NCI-H128 (cell line): ENCODE results near the gene PPP1R9A.

Experiments used
- DNase-seq: peaks from one replicate; lab custom pipeline; 2025; ENCODE audit not compliant: unreplicated experiment; lab: John Stamatoyannopoulos, UW

Gene PPP1R9A

DNA sequence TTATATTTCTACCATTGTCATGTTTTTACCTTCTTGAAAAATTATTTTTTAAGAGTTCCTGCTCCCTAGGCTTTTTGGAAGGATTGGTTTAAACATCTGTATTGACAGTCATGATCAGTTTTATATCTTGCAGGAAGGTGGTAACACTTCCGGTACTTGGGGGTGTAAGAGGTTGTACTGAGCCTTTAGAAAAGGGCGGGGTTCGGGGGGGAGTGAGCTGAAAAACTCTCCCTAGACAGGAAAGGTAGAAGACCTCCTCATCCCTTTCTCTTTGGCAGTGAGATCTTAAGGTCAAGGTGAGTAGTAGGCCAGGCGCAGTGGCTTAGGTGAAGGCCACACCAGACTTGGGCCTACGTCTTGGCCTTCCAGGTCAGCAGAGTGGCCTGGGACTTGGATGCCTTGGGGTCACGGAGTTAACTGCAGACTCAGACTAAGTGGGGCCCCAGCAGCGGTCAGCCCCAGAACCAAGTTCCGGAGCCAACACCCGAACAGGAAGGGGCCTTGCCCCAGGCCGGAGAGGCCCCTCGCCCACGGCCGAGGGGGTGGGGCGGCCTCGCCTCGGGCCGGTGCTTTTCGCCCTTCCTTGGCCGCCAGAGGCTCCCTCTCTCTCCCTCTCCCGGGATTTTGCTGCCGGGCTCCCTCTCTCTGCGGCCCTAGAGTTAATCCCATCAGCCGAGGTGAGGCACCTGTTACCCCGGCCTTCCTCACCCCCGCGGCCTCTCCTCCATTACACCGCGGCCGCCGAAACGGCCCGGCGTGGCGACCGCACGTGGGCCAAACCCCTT lies at the start of gene PPP1R9A:
Gene PPP1R9A, plus strand, starts transcription at position 569 of the 785 bp plus-strand sequence. CDS start 2,520 bp downstream, outside the sequence.
- DNase-seq: no peak

DNA sequence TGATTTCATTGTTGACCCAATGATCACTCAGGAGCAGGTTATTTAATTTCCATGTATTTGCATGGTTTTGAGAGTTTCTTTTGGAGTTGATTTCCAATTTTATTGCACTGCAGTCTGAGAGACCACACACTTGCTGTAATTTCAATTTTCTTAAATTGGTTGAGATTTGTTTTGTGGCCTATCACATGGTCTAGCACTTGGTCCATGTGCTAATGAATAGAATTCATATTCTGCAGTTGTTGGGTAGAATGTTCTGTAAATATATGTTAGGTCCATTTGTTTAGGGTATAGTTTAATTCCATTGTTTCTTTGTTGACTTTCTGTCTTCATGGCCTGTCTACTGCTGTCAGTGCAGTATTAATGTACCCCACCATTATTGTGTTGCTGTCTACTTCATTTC lies 36.3 kb upstream of the PPP1R9A start:
- DNase-seq: no peak

DNA sequence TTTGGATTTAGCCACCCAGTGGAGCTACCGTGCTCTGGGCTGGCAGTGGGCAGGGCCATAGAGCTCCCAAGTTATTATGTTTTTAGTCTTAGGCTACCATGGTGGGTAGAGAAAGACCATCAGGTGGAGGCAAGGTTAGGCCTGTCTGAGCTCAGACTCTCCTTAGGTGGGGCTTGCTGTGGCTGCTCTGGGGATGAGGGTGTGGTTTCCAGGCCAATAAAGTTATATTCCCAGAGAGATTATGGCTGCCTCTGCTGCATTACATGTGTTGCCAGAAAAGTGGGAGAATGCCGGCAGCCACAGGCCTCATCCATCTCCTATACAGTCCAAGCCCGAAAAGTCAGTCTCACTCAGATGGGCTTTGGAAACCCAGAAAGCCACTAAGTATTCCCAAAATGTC lies 34.2 kb upstream of the PPP1R9A start:
- no peak for DNase-seq

DNA sequence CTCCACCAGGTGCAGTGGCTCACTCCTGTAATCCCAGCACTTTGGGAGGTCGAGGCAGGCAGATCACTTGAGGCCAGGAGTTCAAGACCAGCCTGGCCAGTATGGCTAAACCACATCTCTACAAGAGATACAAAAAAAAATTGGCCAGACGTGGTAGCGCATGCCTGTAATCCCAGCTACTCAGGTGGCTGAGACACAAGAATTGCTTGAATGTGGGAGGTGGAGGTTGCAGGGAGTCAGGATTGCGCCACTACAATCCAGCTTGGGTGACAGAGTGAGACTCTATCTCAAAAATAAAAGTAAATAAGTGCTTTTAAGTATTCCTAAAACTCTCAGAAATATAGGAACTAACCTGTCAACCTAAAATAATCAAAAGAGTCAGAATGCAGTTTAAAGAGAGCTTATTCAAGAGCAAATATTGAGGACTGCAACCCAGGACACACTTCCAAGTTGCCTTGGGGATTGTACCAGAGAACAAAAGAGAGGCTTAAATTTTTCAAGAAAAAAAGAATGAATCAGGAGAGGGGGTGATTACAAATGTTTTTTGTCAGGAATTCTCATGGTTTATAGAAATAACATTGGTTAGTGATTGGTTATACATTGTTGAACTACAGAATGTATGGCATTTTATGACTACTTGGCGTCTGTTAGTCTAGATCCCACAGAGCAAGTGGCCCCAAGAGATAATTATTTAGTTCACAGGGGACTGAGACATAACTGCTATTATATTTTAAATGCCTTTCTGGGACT lies 33.2 kb upstream of the PPP1R9A start:
- no peak for DNase-seq

DNA sequence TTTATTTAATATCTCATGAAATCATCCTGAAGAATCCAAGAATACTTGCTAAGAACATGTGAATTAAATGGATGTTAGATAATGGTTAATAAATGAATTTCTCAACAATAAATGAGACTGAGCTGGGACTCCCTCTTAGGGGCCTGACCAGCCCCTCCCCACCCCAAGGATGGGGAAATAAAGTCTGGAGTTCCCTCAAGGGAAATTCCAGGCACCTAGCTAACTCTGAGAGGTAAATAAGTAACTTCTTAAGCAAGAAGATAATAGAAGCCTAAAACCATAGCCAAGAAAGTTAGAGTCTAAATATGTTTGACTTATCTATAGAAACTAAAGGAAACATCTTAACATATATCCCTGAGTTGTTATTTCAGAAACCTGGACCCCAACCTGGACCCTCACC lies 32.2 kb upstream of the PPP1R9A start:
- DNase-seq: no peak

DNA sequence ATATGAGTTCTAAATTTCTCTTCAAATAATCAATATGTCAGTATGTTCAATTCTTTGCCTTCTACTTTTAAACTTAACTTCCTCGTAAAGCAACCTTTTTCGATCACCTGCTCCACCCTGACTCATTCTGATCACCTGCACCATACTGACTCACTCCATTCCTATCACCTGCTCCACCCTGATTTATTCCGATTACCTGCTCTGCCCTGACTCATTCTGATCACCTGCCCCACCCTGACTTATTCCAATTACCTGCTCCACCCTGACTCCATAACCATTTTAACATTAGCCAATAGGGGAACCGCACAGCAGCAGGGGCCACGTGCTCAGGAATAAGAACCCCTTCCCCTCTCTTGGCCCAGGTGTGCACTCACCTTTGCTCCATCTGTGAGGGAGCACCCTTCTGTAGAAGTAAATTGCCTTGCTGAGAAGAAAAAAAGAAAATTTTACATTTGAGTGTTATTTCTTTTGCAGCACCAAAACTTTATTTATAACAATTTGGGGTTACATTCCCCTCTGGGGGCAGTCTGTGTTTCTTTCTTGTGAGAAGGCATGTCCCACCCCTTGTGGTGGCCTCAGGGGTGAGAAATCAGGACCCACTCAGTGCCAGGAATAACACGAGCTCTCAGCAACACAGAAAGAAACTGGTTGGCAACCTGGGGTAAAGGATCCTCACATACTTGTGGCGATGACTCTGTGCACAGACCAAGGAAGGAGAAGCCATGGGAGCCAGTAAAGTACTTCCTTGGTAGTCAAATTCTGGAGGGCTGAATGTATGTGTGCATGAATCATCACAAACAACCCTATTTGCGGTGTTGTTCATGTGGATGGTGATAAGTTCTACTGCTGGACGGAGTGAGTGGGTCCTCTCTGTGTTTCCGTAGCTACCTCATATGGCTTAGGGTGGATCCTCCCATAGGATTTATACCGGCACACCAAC lies 29.4 kb upstream of the PPP1R9A start:
- no peak for DNase-seq

DNA sequence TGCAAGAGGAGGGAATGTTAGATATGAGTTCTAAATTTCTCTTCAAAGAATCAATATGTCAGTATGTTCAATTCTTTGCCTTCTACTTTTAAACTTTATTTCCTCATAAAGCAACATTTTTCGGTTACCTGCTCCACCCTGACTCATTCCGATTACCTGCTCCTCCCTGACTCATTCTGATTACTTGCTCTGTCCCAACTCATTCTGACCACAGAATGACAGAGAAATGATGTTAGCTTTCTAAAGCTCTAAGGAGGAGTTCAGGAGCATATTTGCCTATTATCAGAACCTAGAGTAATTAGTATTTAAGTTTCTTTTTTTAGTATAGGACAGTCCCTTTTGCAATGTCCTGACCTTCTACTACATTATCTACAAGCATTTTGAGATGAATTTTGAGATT lies 24.5 kb upstream of the PPP1R9A start:
- DNase-seq: no peak

DNA sequence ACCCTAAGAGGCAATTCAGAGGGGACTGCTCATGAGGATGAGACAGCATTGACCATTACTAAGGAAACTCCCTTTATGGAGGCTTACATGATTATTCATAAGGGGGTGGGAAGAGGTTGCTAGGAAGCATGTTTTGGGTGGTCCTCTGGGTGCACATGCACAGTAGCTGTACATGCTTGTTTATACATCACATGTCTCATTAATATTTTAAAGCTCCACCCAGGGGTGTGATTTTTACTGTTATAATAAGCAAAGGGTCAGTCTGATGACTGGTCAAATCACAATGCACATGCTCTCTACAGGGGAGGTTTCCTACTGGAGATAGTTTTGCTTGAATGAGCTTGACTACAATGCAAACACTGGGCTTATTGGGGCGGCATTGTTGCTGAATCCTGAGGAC lies 23.8 kb upstream of the PPP1R9A start:
- no peak for DNase-seq

DNA sequence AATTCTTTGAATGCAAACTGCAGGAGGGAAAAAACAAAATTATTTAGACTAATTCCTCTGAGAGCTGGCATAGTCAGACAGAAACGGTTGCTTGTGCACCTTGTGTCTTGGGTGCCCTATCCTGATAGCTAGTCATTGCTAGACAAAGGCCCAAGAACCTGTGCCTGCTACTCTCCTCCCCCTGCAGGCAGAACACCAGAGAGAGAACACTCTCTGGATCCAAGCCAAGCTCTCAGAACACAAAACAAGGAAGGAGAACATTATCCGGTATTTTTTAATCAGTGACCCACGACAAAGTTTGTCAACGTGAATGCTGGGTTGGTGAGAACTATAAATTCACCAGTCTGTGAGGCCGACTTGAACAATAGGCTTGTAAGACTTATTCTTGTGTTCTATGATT lies 18.8 kb upstream of the PPP1R9A start:
- DNase-seq: no peak

DNA sequence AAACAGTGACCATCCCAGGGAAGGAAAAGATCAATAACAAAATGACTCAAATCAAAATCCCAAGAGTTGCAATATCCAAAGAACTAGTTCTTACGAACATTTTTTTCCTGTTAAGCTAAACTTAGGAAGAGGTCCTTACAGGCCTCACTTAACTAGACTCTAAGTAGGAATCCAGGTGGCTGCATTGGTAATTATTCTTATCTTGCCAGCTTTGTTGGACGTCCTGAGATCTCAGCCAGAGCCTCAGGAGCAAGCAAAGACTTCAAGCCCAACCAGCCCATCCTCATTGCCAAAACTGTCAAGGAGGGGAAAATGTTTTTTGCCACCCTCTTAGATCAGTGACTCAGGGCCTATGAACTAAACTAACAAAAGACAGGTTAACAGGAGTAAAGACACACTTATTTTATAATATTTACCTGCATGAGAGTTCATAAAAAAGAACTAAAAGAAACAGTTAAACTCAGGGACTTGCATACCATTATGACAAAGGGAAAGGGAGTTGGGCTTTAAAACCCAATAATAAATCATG lies 18.3 kb upstream of the PPP1R9A start:
- DNase-seq: no peak

DNA sequence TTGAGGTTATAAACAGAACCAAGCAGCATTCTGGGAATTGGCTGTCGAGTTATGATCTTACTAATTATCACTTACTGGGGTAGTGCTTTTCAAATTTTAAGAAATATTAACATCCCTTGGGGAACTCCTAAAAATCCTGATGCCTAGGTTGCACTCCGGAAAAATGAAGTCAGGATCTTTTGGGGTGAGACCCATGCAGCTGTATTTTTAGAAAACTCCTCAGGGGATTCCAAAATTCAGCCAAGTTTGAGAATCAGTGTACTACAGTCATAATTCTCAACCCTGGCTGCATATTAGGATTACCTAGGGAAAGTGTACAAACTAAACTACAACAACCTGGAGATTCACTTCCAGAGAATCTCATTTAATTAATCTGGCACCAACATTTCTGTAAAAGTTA lies 17.2 kb upstream of the PPP1R9A start:
- no peak for DNase-seq

DNA sequence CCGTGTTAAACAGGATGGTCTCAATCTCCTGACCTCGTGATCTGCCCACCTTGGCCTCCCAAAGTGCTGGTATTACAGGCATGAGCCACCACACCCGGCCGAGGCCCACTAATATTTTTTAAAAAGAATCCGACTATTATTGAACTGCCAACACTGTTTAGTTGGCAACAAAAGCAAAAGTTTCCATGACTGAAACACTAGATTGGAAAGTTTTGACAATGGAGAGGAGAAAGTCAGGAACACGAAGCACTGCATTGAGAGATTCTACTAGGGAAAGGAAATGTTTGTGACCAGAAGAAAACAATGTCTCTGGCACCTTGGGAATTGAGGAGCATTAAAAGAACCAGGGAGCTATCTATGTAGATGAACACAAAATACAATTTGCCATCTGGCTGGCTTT lies 13.7 kb upstream of the PPP1R9A start:
- no peak for DNase-seq

DNA sequence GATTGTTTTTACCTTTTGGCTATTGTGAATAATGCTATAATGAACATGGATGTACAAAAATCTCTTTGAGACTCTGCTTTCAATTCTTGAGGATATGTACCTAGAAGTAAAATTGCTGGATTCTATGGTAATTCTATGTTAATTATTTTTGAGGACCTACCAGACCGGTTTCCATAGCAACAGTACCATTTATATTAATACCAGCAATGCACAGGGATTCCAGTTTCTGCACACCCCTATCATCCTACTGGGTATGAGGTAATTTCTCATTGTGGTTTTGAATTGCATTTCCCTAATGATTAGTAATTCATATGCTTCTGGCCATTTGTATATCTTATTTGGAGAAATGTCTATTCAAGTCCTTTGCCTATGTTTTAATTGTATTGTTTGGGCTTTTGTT lies 9.9 kb upstream of the PPP1R9A start:
- DNase-seq: no peak

DNA sequence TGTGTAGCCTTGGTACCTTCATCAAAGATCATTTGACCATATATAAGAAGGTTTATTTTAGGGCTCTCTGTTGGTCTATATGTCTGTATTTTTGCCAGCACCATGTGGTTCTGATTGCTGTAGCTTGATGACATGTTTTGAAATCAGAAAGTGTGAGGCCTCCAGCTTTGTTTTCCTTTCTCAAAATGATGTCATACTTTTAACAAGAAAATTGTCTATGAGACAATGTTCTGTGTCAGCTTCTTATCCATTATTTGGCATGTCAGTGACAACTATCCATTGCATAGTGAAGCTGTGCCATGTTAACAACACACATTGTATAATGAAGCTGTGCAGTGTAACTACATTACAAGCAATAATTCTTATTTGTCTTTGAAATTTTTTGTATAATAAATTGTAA lies 9.1 kb upstream of the PPP1R9A start:
- DNase-seq: no peak

DNA sequence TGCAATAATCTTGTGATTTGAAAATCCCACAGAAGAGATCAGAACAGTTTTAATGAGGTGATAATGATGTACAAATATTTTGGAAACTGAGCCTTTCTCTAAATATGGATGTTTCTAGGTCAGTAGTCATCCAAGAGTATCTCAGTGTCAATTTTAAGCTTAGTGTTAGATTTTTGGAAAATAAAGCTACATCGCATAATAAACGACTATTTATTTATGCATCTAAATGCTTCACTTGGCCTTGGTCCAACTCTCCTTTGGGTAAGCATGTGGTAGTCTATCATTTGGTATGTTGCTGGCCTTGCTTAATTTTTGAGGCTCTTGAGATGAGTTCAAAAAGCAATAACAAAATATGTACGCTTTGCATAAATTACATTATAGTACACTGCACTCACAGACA lies 5.4 kb upstream of the PPP1R9A start:
- no peak for DNase-seq

DNA sequence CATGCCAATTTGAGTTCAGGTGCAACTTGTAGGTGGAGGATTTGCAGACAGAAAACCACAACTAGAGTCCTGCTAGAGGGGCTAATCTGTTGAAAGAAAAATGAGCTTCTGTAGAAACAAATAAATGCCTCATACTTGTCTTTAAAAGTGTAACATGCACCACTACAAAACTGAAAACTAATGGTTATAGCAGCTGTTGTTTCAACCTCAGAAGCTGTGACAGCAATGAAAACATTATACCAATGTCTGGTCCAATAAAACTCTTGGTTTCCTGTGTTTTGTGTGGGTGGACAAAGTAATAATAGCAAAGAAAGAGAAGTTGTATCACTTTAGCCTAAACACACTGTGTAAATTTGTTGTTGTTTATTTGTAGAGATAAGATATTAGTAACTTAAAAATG lies 3.4 kb upstream of the PPP1R9A start:
- DNase-seq: no peak

DNA sequence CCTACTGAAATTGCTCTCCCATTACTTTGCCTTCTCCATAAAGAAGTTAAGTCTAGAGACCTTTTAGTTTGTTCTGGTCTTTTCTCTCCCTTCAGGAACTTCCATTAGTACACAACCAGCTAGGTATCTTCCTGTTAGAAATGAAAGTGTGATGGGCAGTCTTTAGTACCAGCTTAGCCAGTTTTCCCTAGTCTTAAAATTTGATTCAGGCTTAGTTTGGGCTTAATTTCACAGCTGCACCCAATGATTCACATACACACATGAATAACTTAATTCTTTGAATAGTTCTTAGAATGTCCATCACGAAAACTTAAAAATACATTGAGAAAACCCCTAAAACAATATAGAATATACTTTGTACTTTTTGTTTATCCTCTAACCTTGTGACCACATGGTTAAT lies 2.4 kb upstream of the PPP1R9A start:
- no peak for DNase-seq

DNA sequence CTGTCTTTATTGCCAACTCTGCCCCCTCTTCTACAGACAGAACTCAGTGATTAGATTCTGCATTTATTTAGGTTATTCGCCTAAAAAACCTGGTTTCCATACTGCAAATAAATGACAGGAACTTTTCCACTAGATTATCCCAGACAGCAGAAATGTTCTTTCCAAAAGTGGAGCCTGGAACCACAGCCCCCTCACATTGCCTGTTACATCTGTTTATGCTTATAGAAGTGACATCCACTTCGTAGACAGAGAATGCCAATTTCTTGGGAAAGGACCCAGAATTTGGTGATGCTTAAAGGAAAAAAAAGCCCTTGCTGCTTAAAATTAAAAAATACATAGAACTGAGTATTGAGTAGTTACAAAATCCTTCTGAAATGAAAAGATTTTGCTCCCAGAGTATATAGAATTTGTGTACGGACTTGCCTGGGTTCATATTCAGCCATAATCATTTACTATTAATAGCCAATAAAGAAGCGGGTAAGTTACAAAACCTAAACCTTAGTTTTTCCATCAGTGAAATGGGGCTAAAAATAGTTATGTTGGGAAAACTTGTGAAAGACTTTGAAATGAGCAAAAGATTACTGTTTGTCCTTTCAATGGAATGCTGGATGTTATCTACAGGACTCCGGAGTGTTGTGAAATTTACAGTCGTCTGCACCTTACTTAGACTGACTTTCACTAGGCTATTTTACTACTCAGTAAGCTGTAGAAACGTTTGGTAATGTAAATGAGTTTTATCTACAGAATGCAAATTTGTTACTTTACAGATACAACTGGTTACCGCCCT lies 1.1 kb upstream of the PPP1R9A start:
- DNase-seq: no peak

DNA sequence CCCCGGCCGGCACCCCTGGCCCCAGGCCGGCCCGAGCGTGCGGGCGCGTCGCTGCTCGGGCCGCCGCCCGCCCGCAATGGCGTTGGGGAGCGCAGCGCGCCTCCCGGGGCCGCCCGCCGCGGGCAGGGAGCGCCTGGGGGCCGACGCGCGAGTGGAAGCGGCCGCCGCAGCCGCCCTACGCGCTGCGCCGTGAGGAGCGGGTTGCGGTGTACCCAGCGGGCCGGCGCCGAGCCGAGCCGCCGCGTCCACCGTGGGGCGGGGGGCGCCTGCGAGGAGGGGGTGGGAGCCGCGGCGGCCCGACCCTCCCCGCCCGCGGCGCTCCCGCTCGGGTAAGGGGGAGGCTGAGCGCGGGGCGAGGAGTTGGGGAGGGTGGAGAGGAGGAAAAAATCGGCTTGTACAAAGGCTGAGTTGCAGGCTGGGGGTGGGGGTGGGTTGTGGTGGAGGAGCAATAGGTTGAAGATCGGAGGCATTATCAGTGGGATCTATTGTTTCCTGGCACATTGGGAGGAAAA lies 473 bp downstream of the PPP1R9A start:
- DNase-seq: no peak
